GM18502 (cell line): ENCODE data around the gene ITGB4.

ENCODE experiments used
- ATAC-seq: cut with Tn5 transposase; IDR thresholded peaks from one replicate; pipeline ENCODE4 v1.9.1; 2021; ENCODE audit warnings: mild to moderate bottlenecking; ENCODE audit not compliant: unreplicated experiment, poor library complexity

The ITGB4 gene

DNA sequence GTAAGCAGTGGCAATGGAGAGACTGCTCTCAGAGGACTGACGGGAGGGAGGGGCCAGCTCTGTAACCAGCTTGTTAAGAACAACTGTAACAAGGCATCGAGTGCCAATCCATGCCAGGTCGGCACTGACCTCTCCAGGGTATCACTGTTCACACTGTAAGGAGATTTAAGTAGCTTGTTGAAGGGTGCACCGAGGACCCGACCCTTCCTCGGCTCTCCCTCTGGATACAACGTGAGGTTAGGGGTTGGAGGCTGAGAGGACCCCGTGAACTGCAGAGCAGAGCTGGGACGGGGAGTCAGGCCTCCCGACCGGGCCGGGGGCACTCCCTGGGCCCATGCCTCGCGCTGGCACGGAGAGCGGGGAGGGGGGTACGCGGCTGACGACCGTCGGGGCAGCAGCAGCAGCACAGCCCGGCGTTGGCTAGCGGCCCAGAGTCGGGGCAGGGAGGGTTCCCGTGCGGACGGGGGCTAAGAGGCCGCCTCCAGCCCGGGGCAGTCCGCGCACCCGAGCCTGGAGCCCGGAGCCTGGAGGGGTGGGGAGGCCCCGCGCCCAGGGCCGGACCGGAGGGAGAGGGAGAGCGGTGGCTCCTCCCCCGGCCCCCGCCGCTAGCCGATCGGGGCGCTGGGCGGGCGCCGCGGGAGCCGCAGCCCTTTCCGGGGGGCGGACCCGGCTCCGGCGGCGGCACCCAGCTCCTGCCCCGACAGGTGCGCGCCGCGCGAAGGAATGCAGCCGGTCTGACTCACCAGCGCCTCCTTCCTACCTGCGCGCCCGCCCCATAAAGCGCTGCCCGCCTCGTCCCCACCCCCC, at the start of gene ITGB4:
Gene ITGB4 (plus strand): TSS at position 804 of the 807 bp plus-strand sequence. CDS start 3,245 bp downstream, outside the sequence.
- ATAC-seq: no peak

DNA sequence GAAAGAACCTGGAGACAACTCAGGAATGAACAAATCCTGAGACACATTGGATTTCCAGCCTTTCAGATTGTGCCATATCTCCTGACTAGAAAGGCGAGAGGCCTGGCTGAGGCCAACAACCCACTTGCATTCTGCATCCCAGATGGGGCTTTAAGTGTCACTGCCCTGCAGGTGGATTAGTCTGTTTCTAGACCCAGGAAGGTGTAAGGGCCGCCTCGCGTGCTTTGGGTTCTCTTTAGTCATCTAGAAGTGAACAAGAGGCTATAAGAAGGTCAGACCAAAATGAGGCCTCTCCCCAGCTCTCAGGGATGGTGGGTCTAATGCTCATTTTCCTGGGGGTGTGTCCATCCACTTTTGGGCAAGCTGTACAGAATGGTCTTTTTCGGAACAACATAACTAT, 49.2 kb upstream of the ITGB4 start:
- no peak for ATAC-seq

DNA sequence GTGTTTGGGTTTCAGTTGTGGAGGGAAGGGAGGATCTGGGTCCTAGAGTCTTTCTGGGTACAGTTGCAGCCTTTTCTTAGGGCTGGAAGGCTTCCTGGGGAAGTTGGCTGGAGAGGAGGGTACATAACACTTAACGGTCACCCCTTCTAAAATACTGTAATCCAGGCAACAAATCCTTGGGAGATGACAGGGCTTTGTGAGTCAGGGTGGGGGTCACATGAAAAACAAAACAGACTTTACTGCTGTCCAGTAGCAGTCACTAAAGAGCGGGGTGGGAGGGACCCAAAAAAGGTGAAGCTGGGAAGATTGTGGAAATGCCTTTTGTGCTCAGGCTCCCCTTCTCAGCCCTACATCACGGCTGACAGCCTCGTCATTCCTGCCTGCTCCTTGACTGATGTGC, 47.8 kb upstream of the ITGB4 start:
- ATAC-seq: no peak

DNA sequence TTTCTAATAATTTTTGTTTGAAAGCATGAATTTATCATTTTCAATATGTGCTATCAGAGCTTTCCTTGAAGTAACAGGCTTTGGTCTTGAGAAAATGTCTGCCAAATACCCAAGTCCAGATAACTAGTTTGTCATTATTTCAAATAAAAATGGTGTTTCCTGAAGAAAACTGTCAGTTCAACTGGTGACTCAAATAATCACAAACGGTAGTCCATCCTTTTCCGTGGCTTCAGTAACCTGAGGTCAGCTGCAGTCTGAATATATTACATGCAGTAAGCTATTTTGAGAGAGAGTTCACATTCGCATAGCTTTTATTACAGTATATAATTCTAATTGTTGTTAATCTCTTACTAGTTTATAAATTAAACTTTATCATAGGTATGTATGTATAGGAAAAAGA, 44.8 kb upstream of the ITGB4 start:
- ATAC-seq: no peak

DNA sequence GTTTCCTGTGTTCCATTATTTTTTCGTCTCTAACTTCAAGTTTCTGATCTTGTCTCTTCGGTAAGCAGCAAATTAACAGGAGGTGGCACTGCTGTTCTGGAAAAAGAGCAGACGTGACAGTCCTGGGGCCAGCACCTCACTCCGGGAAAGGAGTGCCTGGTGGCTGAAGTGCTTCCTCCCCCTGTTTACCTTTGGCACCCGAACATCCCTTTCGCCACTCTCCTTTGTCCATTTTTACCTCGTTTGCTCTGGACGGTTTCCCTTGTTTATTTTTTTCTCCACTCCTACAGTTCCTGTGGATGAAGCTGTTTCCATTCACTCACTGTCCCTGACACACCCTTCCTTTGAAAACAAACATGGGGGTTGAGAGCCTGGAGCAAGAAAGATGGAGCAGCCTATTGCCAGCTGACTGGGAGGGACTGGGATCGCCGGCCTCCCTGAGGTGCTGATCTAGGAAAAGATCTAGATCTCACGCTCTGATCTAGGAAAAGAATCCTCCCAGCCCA, 41.5 kb upstream of the ITGB4 start:
- ATAC-seq: no peak

DNA sequence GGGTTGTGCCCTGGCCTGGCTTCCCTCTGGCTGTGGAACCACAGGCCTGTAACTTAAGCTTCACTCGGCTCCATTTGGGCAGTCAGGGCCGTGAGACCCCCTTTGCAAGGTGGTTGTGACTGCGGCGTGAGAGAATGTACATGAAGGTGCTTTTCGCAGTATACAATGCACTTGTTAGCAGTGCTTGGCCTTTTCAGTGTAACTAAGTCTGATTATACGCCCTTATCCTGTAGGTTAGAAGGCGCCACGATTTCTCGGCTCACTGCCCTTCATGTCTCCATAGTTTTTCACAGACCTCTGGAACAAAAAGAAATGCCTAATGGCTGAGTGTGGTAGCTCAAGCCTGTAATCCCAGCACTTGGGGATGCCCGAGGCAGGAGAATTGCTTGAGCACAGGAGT, 40.8 kb upstream of the ITGB4 start:
- ATAC-seq: no peak

DNA sequence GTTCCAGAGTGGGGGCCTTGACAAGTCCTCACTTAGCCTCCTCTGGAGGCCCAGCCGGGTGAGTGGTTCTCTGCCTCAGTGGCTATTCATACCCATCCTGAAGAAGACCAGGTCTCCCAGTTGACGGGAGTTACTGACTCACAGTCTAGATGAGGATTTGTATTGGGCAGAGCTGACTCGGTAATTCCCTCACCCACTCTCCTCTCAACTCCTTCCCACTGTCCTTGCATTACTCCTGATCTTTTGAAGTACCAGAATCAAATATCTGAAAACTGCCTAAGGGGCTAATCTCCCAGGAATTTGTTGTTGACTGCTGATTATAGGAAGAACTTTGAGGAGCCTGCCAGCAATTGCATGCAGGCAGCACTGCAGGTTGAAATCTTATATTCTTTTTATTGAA, 40.0 kb upstream of the ITGB4 start:
- ATAC-seq: no peak

DNA sequence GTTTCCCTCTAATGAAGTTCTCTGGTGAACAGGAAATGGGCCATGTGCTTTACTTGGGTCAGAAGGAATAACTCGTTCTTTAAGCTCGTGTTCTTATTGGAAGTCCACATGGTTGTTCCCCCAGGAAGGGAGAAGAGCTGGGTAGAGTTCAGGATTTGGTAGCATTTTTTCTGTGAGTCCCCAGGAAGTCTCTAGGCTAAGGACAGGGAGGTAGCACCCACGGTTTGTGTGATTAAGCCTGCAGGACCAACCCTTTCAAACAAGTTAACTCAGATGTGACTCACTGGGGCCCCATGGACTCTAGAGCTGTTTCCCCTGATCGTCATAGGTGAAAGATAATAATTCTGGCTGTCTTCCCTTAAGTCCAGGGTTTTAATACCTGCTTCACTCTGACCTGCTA, 37.7 kb upstream of the ITGB4 start:
- no peak for ATAC-seq

DNA sequence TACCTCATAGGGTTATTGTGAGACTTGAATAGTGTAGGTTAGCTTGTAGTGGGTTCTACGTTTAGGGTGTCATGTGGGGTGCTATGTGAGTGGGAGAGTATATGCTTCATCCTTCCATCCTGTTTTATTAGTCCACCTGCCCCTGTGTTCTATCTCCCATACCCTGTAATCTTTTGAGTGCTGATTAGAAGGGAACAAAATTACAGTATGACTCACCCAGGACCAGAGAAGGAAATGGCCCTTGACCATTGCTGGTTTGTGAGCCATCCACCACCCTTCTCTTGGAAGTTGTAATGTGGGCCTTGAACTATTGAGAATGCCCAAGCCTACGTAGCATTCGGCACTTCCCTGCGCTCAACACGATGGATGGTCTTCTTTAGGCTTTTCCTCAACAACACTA, 37.0 kb upstream of the ITGB4 start:
- no peak for ATAC-seq

DNA sequence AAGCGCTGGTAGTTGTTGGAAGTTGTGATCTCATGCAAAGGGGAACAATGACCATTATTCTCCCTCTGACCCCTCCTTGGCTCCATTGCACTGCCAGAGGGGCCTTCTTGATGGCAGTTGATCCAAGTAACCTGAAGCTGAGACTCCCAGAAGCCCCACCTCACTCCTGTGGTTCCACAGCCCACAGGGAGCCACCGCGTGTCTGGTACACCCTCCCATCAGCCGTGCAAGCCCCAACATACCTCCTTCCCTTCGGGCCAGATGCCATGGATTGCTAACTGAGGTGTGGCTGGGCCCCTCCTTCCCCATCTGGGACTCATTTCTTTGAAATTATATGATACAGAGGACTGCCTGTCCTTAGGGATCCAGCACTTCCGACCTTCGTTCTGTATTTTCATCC, 36.3 kb upstream of the ITGB4 start:
- no peak for ATAC-seq

DNA sequence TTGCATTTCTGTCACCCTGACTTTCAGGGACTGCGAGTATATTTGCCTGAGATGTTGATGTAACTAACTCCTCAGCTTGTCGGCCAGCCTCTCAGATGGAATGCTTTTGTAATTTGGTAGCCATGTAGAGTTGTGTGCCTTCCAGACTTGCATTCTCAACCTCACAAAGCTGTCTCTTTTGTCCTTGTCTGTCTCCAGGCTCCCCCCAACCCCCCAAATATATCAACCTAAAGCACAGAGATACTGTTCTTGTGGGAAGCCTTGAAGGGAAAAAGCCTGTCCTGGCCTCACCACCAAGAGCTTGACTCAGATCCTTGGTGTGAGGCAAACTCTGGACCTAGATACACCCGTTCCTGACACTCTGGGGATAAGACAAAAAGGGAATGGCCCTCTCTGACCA, 35.8 kb upstream of the ITGB4 start:
- no peak for ATAC-seq

DNA sequence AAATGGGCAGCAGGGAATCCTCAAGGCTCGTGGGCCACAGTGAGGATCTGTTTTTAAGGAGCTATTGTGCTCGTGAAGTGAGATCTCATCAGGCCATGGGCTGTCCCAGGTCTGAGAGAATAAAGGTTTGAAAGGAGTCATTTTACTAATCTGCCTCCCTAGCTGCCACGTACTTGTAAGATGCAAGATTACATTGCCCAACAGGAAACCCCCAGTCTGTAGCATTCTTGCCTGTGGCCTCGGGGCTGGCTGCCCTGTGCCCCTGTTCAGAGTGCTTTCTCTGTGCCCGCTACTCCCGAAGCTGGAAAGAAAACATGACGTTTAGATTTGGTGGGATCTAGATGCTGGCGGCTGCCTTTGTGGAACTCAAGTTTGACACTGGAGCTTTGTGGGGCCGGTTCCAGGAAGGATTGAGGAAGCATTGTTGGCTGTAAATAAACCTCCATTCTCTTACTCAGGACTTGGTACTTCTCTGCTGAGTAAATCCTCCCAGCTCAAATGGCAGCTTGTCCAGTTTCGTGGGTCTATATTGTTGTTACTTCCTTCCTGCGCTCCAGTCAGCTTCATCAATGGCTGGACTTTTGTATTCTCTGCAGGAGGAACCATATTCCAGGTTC, 32.9 kb upstream of the ITGB4 start:
- ATAC-seq: no peak

DNA sequence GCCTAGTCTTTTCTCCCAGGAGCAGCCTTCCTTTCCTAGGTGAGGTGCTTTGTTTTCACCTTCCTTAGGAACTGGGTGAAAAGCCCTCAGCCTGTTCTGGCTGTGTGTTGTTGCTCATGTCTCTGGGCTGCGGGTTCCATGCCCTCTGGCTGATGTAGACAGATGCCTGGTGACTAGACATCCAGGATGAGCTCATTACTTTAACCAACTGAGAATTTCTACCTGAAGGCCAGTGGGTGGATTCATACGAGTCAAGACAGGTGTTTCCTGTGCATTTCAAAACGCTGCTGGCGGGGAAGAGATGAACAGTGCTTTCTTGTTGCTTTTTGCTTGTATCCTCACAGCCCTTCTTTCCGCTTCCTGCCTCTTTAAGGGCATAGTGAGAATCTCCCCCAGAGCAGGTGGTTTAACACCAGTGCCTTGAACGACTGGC, 31.8 kb upstream of the ITGB4 start:
- no peak for ATAC-seq

DNA sequence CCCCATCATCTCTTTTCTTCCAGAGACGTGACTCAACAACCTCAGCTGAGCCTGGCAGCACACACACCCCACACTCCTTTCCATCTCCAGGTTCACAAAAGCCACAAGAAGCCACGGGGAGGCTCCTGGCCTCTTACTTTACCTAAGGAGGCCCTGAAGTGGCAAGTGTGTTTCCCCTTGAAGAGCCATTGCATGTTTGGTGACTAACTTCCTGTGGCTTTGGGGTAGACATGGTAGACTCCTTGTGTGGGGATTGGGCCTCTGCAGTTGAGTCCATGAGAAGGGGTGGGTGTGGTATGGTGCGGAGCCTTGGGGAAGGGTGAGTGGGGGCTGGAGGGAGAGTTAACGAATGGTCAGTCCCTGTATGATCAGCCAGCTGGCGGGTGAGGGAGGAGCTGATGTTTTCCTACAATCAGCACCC, 29.9 kb upstream of the ITGB4 start:
- ATAC-seq: no peak

DNA sequence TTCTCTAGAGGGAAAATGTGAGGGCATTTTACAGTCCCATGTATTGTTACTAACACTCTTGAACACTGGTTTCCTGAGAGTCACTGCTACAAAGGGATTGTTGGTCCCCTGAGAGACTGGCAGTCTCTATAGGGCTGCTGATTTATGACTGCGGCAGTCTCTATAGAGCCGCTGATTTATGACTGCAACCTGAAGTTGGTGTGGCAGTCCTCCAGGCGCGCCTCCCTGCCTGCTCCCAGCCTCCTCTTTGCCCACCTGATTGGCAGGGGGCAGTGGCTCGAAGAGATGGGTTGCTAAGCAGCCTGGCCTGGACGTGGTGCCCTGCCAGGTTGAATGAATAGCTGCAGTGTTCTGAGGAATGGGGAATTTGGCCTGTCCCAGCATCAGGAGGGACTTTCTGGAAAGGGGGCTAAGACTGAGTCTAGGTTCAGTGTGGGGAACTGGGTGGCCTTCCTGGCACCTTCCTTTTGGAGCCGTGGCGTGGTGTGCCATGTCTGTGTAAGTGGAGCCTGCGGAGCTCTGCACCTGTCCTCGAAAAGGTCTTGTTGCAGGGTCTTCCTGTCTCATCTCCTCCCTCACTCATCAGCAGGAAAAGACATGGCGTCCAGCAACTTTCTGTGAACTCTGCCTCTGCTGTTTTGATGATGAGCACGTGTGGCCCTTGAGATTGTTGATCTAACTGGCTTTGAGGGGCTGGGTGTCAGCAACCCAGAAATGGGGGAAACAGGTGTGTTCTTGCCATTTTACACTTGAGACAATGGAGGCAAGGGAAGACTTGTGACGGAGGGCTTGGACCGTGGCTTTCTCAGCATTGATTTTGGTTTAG, 29.2 kb upstream of the ITGB4 start:
- no peak for ATAC-seq

DNA sequence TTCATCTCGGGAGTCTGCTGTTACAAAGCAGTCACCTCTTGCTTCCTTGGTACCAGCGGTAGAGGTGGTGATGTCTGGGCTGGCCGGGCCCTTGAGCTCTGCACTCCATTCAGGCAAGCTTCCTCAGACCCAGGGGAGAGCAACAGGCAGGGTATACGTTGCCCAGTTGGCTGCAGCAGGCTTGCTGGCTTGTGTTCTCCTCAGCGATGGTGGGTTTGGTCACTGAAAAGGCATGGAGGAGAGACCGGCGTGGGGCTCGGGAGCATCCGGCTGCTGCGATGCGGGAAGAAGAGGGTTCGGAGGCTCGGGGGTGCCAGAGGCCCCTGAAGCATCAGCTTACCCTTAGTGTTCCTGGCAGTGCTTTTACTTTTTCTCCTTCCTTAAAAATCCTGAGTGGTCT, 28.3 kb upstream of the ITGB4 start:
- ATAC-seq: no peak

DNA sequence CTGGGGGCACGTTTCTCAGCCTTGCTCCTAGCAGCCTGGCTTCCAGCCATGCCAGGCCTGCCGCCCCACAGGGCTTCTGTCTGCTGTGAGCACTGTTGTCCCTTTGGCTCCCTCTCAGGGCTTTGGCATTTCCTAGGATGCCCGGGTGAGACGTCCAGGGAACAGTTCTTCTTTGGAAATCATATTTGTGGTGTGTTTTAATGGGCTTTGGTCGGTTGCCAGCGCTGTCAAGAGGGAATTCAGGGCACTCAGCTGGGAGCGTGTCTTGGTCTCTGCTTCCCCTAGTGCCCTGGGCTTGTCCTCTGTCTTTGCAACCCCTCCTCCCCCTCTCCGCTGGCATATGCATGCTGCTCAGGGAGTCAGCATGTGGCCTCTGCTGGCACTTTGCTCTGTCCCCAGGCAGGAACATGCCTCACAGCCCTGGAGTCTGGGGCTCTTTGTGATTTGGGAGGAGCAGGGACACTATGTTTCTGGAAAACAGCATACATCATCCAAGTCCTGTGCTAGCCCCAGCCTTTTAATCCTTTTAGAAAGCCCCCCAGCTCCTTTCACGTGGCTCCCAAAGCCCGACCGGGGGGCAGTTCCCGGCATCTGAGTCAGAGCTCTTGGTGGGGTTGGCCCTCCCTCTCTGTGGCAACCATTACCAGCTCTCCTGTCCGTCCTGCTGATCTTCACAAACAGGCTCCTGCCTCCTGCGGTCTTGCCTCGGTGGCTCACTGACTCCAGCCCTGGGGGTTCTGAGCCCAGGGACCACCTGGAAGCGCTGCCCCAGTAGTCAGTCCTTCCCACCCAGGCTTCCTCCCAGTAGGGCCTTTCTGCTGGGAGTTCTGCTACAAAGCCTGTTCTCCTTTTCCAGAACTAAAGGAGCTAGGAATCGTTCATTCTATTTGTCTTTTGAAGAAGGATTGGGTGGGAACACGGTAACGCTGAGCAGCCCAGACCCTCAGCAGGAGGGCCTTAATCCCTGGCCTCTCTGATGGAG, 27.5 kb upstream of the ITGB4 start:
- ATAC-seq: no peak

DNA sequence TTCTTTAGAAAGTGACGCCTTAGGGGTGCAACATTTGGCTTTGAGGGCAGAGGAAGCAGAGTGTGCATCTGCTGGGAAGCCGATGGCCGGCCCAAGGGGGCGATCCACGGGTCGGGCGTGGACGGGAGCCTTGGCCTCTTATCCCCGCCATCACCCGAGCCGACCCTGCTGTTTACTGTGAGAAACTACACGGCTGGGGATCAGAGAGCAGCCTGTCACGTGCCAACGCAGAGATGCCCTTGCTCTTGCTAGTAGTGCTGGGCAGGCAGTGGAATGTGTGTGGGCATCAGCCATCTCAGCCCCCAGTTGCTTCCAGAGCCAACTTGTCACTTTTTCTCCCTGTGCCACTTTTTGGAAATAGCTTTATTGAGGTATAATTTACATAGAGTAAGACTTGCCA, 26.7 kb upstream of the ITGB4 start:
- ATAC-seq: no peak

DNA sequence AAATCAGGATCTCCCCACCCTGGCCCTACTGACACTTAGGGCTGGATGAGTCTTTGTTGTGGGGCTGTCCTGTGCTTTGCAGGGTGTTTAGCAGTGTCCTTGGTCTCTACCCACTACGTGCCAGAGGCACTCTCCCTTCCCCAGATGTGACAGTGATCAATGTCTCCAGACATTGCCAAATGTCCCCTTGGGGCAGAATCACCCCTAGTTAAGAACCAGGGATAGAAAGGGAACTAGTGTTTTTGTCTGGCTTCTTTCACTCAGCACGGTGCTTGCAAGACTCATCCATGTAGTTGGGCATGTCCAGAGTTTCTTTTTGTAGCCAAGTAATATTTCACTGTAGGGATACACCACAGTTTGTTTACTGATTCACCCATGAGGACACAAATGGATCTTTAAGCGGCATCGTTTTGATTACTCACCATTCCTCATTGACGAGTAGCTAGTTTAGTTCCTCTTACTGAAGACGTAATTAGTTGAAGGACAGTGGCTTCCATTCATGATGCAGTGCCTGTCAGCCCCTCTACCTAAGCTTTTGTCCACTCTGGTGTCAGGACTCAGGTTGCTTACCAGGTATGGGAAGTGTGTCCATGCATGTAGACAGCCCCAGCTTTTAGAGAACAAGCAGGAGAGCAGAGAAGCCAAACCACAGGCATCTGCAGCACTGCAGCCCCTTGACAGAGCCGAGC, 26.0 kb upstream of the ITGB4 start:
- ATAC-seq: no peak
